ENCODE results near the gene RANBP9.

RANBP9 gene

GRCh38 chr6:13591205-13591921 lies 120.3 kb downstream of the RANBP9 start:
- DNase-seq, result no peak

- no peak for DNase-seq
These were observed 121.0 kb downstream of the RANBP9 start for GRCh38 chr6:13590574-13591153.

GRCh38 chr6:13589801-13590200 lies 121.8 kb downstream of the RANBP9 start:
- DNase-seq, result no peak

- no peak for DNase-seq
These were observed 124.8 kb downstream of the RANBP9 start for GRCh38 chr6:13586603-13587542.

GRCh38 chr6:13581700-13582229 lies 129.9 kb downstream of the RANBP9 start:
- no peak for DNase-seq

- no peak for DNase-seq
These were observed 131.7 kb downstream of the RANBP9 start for GRCh38 chr6:13579911-13580310.

- no peak for DNase-seq
These were observed 133.7 kb downstream of the RANBP9 start for GRCh38 chr6:13577926-13578325.

- DNase-seq, result no peak
These were observed 135.6 kb downstream of the RANBP9 start for GRCh38 chr6:13576017-13576416.

- no peak for DNase-seq
These were observed 136.3 kb downstream of the RANBP9 start for GRCh38 chr6:13575377-13575775.

GRCh38 chr6:13574571-13575376 lies 136.9 kb downstream of the RANBP9 start, which contains the start of gene SIRT5:
TSS of gene SIRT5 (plus strand) at chr6:13574601. CDS start at chr6:13584111, 9,510 bp downstream.
- DNase-seq, result peak; percentile 87

- DNase-seq, result peak; percentile 93
These were observed 137.5 kb downstream of the RANBP9 start for GRCh38 chr6:13574149-13574570.

GRCh38 chr6:13573669-13574110 lies 137.9 kb downstream of the RANBP9 start:
- peak; percentile 47 for DNase-seq

GRCh38 chr6:13572951-13573654 lies 138.5 kb downstream of the RANBP9 start:
- DNase-seq, result no peak

GRCh38 chr6:13572240-13572639 lies 139.4 kb downstream of the RANBP9 start:
- no peak for DNase-seq
